HG02970 (cell line): ENCODE results near the gene CENPP.

Source experiments
- ATAC-seq: cut with Tn5 transposase; IDR thresholded peaks from one replicate; pipeline ENCODE4 v1.9.1; 2021; ENCODE audit warnings: mild to moderate bottlenecking, moderate library complexity, moderate number of reproducible peaks; ENCODE audit not compliant: unreplicated experiment, low FRiP score

Gene CENPP

GRCh38 chr9:92501671-92502393 is 176.1 kb downstream of the CENPP start:
- ATAC-seq = no peak

- no peak for ATAC-seq
Measured at GRCh38 chr9:92503156-92503555, 177.4 kb downstream of the CENPP start.

DNA sequence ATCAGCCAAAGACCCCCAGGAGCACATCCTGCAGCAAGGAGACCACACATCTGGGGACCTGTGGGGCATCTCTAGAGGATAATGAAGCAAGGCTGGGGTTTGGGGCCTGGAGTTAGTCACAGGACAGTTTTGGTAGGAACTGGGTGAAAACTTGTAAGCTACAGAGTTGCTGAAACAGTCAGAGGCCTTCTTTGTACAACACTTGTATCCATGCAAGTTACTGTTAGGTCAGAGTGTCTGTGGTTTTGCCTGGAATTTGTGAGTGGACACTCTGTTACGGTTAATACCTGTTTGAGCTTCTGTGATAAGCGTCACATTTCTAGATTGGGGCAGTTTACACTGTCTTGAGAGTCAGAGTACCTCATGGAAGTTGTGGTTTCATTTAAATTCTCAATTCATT is 179.1 kb downstream of the CENPP start:
- ATAC-seq = no peak

- no peak for ATAC-seq
Measured at GRCh38 chr9:92506184-92506857, 180.6 kb downstream of the CENPP start.

- ATAC-seq = no peak
Measured at GRCh38 chr9:92507005-92507404, 181.3 kb downstream of the CENPP start.

DNA sequence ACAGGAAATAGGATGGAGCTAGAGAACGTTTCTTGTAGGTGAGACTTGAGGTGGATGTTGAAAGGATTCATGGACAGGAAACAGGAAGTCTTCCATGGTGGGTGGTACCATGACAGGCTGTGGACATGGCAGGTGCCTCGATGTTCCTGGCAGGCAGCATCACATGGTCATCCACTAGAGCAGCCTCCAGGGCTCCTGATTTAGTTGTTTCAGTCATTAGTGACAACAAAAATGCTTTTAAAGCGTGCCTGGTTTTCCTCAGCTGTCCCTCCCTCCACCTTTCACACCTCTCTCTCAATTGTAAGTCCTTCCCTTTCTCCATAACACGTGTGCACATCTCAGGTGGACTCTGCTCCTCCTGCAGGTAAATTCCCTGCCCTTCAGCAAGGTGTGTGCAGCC is 181.7 kb downstream of the CENPP start:
- ATAC-seq = no peak

- ATAC-seq = no peak
Measured at GRCh38 chr9:92508018-92508820, 182.5 kb downstream of the CENPP start.

DNA sequence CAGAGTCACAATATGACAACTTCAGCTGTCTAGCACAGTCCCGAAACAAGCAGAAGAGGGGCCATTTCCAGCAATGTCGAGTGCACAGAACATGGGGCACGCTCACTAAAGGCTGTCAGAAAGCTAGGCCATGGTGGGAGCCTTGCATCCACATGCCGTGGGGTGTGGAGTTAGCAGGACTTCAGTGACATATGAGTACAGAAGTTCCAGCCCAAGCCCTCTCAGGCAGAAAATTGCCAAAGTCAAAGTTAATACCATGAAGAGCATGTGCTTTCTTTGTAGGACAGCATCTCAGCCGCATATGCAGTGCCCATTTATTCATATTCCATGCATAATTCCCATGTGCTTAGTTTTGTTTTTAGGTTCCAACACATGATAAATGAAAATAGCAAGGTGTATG is 183.3 kb downstream of the CENPP start:
- ATAC-seq = no peak

GRCh38 chr9:92510747-92511146 is 185.0 kb downstream of the CENPP start:
- ATAC-seq = no peak

DNA sequence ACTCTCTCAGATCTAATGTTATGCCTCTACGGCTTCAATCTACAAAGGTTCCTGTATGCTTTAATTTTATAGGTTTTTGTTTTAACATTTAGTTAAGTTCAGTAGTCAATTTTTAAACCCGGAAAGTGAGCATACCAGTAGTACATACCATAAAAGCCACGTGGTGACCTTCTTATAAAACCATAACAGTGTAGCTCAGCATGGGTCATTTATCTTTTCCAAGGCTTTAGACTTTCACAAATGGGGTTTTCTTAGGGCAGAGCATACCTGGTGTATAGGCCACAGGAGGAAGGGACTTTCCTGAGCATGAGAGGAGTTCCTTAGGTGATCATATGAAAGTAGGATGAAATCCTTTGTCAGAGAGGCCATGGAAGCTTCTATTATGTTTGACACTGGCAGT is 186.9 kb downstream of the CENPP start:
- ATAC-seq = no peak

DNA sequence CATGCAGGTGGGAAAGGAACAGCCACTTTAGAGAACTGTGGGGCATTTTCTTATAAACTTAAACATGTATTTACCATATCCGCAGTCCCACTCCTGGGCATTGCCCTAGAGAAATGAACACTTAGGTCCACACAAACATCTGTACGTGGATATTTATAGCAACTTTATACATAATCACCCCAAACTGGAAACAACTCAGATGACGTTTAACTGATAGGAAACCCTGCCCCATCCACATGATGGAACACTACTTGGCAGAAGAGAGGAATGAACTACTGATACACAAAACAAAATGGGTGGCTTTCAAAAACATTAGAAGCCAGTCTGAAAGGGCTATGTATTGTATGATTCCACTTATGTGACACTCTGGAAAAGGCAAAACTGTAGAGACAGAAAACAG is 187.6 kb downstream of the CENPP start:
- no peak for ATAC-seq

GRCh38 chr9:92514635-92515034 is 188.9 kb downstream of the CENPP start:
- no peak for ATAC-seq

DNA sequence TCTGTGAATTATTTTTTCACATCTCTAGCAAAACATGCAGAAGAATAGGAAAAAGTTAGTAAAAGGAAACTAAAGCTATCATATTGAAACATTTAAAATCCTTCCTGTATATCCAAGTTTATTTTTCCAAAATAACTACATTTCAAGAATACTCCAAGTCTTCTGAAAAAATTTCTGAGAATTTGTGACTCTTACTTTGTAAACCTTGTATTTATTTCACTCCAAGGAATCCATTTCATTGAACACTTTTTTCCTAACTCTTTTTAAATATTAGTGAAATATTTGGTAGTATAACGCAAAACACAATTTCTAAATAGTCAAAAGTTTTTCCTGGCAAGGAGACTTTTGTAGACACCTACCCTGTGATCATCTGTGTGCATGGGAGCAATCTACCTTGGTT is 190.8 kb downstream of the CENPP start:
- no peak for ATAC-seq

GRCh38 chr9:92517046-92517445 is 191.3 kb downstream of the CENPP start:
- no peak for ATAC-seq

DNA sequence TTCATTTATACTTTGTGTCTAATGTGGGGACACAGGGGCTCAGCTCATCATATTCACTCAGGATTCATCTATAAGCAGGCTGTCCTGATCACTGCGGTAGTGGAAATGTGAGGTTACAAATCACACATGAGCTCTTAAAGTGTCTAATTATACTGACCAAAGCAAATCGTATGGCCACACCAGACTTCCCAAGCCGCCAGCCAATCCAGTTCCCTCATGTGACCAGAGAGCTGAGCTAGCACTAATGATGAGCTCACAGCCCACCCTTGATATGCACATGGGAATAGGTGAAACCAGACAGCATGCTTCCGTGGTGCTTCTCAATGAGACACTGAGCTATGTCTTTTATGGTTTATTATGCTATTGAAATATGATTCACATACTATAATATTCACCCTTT is 192.4 kb downstream of the CENPP start:
- no peak for ATAC-seq

- ATAC-seq = no peak
Measured at GRCh38 chr9:92520837-92521236, 195.1 kb downstream of the CENPP start.

DNA sequence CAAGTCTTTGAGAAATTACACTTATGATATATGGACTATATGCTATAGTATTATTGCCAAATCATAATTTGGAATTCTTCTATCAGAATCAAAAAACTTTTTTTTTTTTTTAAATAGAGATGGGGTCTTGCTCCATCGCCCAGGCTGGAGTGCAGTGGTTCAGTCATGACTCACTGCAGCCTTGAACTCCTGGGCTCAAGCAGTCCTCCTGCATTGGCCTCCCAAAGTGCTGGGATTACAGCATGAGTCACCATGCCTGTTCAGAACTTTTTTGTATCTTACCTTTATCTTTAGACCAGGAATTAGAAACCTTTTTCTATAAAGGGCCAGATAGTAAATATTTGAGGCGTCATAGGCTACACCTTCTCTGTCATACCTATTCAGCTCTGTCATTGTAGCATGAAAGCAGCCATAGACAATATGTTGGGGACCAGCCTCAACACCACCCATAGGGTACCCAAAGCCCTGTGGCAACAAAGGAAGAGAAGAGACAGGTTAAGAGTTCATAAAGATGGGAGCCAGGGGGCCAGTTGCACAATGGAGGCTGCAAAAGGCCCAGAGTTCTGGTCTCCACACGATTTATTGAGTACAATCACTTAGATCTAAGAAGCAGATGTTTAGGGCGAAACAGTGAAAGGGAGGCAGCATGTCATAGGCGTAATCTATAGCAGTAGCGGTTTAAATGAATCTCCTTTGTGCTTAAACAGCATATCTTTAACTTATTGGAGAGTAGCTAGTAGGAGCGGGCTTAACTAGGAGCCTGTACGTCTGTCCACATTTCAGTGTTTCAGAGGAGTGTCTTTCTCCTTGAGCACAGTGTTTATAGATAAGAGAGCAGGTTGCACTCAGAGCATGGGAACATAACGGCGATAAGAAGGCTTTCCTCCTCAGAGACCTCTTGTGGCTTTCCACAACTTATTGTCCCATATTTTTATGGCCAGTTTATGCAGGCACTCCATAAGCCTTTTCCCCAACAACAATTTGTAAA is 197.5 kb downstream of the CENPP start:
- ATAC-seq = no peak

DNA sequence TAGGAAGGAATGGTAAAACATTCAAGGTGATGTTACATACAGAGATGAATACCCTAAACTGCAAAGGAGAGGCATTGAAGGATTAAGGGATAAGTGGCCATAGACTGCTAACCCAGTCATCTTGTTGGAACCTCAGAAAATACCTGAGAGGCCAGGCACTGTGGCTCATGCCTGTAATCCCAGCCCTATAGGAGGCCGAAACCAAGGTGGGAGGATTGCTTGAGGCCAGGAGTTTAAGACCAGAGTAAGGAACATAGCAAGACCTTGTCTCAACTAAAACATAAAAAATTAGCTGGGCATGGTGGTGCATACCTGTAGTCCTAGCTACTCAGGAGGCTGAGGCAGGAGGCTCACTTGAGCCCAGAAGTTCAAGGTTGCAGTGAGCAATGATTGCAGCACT is 199.1 kb downstream of the CENPP start:
- no peak for ATAC-seq

DNA sequence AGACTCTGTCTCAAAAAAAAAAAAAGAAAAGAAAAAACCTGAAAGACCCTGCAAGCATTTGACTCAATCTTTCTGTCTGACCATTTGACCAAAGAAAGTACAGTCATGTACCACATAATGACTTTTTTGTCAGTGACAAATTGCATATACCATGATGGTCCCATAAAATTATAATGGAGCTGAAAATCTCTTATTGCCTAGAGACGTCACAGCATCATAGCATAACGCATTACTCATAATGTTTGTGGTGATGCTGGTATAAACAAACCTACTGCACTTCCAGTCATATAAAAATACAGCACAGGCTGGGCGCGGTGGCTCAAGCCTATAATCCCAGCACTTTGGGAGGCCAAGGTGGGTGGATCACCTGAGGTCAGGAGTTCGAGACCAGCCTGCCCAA is 199.6 kb downstream of the CENPP start:
- ATAC-seq = no peak

DNA sequence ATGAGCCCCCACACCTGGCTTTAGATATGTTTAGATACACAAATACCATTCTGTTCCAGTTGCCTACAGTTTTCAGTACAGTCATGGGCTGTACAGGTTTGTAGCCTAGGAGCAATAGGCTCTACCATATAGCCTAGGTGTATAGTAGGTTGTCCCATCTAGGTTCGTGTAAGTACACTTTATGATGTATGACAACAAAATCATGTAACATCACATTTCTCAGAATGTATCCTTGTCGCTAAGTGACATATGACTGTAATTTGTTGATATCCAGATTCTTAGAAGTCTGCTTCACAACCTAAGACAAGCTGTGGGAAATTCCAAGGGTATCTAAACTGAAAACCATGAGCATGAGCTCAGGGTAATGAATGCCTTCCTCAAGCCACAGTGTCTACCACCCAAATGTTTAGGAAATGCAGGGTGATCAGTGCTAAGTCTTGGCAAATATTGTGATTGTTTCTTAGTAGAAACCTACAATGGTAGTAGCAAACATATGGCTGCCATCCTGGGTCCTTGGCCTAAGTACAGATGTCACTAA is 201.6 kb downstream of the CENPP start:
- ATAC-seq = no peak
